AG09319 (cell line): ENCODE data around the gene RIPOR2.

Experiments
- DNase-seq: peaks from one replicate; pipeline ENCODE4 v3.0.0-alpha.2; 2010; ENCODE audit warnings: low read depth; ENCODE audit errors: extremely low read depth
- CTCF ChIP-seq: IDR thresholded peaks from 2 replicates; pipeline ENCODE4 v1.5.1; 2011; ENCODE audit warnings: low read depth, mild to moderate bottlenecking, inconsistent platforms, low read length, moderate library complexity

Gene RIPOR2

GRCh38 chr6:24940311-24940917 is 4.7 kb upstream of the RIPOR2 start:
- no peak for TF ChIP-seq CTCF
- no peak for DNase-seq

GRCh38 chr6:24936641-24937317 is 1.0 kb upstream of the RIPOR2 start:
- no peak for DNase-seq
- TF ChIP-seq CTCF: no peak

GRCh38 chr6:24933868-24934401 is 1.8 kb downstream of the RIPOR2 start:
- DNase-seq: no peak

GRCh38 chr6:24933266-24933665 is 2.5 kb downstream of the RIPOR2 start:
- no peak for DNase-seq
- TF ChIP-seq CTCF: no peak

More at GRCh38 chr6:24933868-24934401, 1.8 kb downstream of the RIPOR2 start:
- peak; percentile 19 for TF ChIP-seq CTCF

GRCh38 chr6:24932832-24933231 is 2.9 kb downstream of the RIPOR2 start:
- DNase-seq: no peak
- TF ChIP-seq CTCF: no peak

GRCh38 chr6:24931718-24932691 is 3.8 kb downstream of the RIPOR2 start:
- DNase-seq: no peak

More at GRCh38 chr6:24931718-24932691, 3.8 kb downstream of the RIPOR2 start:
- no peak for TF ChIP-seq CTCF
